Measurements from ENCODE around the gene GNG7. TPM values are rescaled to one million over a fixed set of nuclear protein-coding genes. Genes with fewer than 3 reads are reported as not detected.

GNG7 gene
- total and polyA plus RNA-seq, 2 donors (not counting 3 experiments of a cell fraction or from before 2014, with no cell fraction given): 0.29 to 0.84 TPM

GRCh38 chr19:2680808-2681207 lies 21.7 kb downstream of the GNG7 start:
- CTCF ChIA-PET: no interaction called here
- dilution Hi-C loops (cut with MboI; ENCODE audit: extremely low pct_ligation_motif_present, low sequenced_read_pairs): no loop called here
- no peak overlapping the region for H3K4me2 ChIP-seq (ENCODE audit: insufficient read depth, low read length)

More at GRCh38 chr19:2680808-2681207, 21.7 kb downstream of the GNG7 start:
- intact Hi-C loops (cut with micrococcal nuclease): no loop called here
- no peak for TF ChIP-seq MAX (IDR thresholded peaks at IDR 0.05; ENCODE audit: insufficient read depth, insufficient read length)
- no peak for TF ChIP-seq EZH2 (IDR thresholded peaks at IDR 0.05; ENCODE audit: borderline replicate concordance, low read depth, low read length, severe bottlenecking)
- TF ChIP-seq CTCF (IDR thresholded peaks at IDR 0.05; ENCODE audit: extremely low read depth in 1 of 2, insufficient read depth in 1 of 2, low read depth in 1 of 2, low read length in 2 of 2): no peak
- no peak for TF ChIP-seq FOS (IDR thresholded peaks at IDR 0.05; ENCODE audit: borderline replicate concordance, insufficient read depth, low read length)
- no peak for TF ChIP-seq POLR2A (IDR thresholded peaks at IDR 0.05; ENCODE audit: low read depth, low read length)
- TF ChIP-seq JUN (IDR thresholded peaks at IDR 0.05; ENCODE audit: borderline replicate concordance, insufficient read depth, insufficient read length, low read depth): no peak
- TF ChIP-seq MYC (IDR thresholded peaks at IDR 0.05; ENCODE audit: low read depth, low read length): no peak
- no peak for TF ChIP-seq GATA2 (IDR thresholded peaks at IDR 0.05; ENCODE audit: insufficient read depth, insufficient read length, low read depth, low read length)
- TF ChIP-seq POLR2AphosphoS5 (IDR thresholded peaks at IDR 0.05; ENCODE audit: insufficient read depth, low read depth, low read length): no peak
- no TSS peak for BruUV-seq (replicated peaks)
- Histone ChIP-seq H3K9ac (replicated peaks; ENCODE audit: extremely low read depth, insufficient read depth, low read length) (no peak overlapping the region), H3K79me2 (ENCODE audit: control insufficient read depth, insufficient read depth, low read length) (no peaks in the 10 kb centered on the region), H3K9me3 (replicated peaks; ENCODE audit: control insufficient read depth, insufficient read depth, low read length) (no peaks in the 10 kb centered on the region), H3K4me3 (replicated peaks in 1 of 3; ENCODE audit: insufficient read depth in 1 of 3, low read depth in 1 of 3, low read length in 3 of 3) (no peak overlapping the region), H2AFZ (ENCODE audit: low read depth, low read length) (no peak overlapping the region), H3K4me1 (ENCODE audit: control insufficient read depth, extremely low read depth, insufficient read depth, low read length) (no peaks in the 10 kb centered on the region), H3K36me3 (ENCODE audit: control insufficient read depth in 2 of 2, extremely low read depth in 1 of 2, insufficient read depth in 2 of 2, low read length in 2 of 2) (no peaks in the 10 kb centered on the region), H4K20me1 (replicated peaks; ENCODE audit: control insufficient read depth, extremely low read depth, insufficient read depth, low read length) (no peaks in the 10 kb centered on the region), H3K9me1 (replicated peaks; ENCODE audit: control insufficient read depth, extremely low read depth, insufficient read depth, low read length) (no peaks in the 10 kb centered on the region), H3K27me3 (ENCODE audit: control insufficient read depth in 2 of 2, insufficient read depth in 2 of 2, low read length in 2 of 2) (no peaks in the 10 kb centered on the region), H3K27ac (ENCODE audit: insufficient read depth, low read depth, low read length) (no peak overlapping the region)
- DNase-seq (ENCODE audit: low read depth, low spot score) (no peak), FAIRE-seq (no peak)
- POLR2A ChIA-PET: no interaction called here

Measured in endothelial cell of umbilical vein (primary cell).